NB4 (cell line): ENCODE measurements around the gene TPCN1.

Experiments used
- MAX ChIP-seq: IDR thresholded peaks from 2 replicates; pipeline ENCODE4 v1.6.1; 2011; ENCODE audit warnings: low read depth, low read length
- MYC ChIP-seq: IDR thresholded peaks from 2 replicates; pipeline ENCODE4 v1.6.1; 2011; ENCODE audit warnings: low read depth, low read length
- TF ChIP-seq, protein P1 (sequence below): IDR thresholded peaks from one replicate; pipeline ENCODE4 v1.5.1; 2012; ENCODE audit warnings: low read depth, low read length

DNA sequence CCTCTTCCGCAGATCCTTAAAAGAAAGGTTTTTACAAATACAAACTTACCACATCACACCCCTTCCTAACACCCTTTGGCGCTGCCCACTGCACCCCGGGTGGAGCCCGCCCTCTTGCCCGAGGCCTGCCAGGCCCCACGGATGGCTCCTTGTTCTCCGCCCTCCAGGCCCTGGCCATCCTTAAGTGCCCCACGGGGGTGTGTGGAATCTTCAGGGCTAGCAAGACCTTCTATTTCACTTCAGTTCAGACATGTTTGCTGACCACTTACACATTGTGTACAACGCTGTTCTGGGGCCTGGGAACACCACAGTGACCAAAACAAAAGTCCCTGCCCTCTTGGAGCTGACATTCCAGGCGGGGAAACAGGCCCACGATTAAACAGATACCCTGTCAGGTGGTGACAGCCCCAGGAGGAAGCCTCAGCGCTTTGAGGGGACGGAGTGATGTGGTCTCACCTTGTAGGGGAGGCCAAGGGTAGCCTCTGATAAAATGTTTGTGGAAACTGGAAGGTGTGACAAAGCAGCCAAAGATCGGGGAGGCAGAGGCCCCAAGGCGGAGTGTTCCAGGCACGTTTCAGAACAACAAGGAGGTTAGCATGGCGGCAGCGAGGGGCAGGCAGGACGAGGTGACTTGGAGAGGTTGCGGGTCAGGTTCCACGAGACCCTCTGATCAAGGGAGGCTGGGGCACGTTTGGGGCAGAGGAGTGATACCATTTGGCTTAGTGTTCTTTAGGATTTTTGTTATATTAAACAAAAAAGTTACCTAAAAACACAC, 27.0 kb downstream of the TPCN1 start:
- TF ChIP-seq, protein P1, sequence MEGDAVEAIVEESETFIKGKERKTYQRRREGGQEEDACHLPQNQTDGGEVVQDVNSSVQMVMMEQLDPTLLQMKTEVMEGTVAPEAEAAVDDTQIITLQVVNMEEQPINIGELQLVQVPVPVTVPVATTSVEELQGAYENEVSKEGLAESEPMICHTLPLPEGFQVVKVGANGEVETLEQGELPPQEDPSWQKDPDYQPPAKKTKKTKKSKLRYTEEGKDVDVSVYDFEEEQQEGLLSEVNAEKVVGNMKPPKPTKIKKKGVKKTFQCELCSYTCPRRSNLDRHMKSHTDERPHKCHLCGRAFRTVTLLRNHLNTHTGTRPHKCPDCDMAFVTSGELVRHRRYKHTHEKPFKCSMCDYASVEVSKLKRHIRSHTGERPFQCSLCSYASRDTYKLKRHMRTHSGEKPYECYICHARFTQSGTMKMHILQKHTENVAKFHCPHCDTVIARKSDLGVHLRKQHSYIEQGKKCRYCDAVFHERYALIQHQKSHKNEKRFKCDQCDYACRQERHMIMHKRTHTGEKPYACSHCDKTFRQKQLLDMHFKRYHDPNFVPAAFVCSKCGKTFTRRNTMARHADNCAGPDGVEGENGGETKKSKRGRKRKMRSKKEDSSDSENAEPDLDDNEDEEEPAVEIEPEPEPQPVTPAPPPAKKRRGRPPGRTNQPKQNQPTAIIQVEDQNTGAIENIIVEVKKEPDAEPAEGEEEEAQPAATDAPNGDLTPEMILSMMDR, result no peak
- no peak for TF ChIP-seq MAX
- no peak for TF ChIP-seq MYC
